GM23338 (cell line): ENCODE measurements around the gene DOCK2. TPM values are rescaled to one million over a fixed set of nuclear protein-coding genes. Genes with fewer than 3 reads are reported as not detected.

Experiments
- ATAC-seq: fragments of 200-7000 bp; cut with Tn5 transposase; 3 replicates; pipeline ENCODE4 v1.9.1; 2020
- DNase-seq: peaks from one replicate; pipeline ENCODE4 v3.0.0-alpha.2; 2015; ENCODE audit warnings: low spot score
- H2AFZ ChIP-seq: fragments of 200-600 bp; sonication (generic); 2 replicates; pipeline ENCODE4 v1.8.0; 2016; ENCODE audit warnings: antibody characterized with exemption, mild to moderate bottlenecking, moderate library complexity
- H3F3A ChIP-seq: fragments of 200-600 bp; sonication (generic); replicated peaks from 2 replicates; pipeline ENCODE4 v1.8.0; 2017; ENCODE audit warnings: antibody characterized with exemption, mixed run types, low read depth
- H3K27ac ChIP-seq: fragments of 200-600 bp; sonication (generic); 2 replicates; pipeline ENCODE4 v1.6.1; 2016; ENCODE audit warnings: low read depth
- H3K27me3 ChIP-seq: fragments of 200-600 bp; sonication (generic); 2 replicates; pipeline ENCODE4 v1.8.0; 2016; ENCODE audit warnings: mild to moderate bottlenecking, mixed run types, moderate library complexity; ENCODE audit not compliant: insufficient read depth
- H3K36me3 ChIP-seq: fragments of 200-600 bp; sonication (generic); 2 replicates; pipeline ENCODE4 v1.8.0; 2016; ENCODE audit warnings: mild to moderate bottlenecking; ENCODE audit not compliant: insufficient read depth
- H3K4me1 ChIP-seq: fragments of 200-600 bp; sonication (generic); 2 replicates; pipeline ENCODE4 v1.8.0; 2016; ENCODE audit warnings: mild to moderate bottlenecking, moderate library complexity; ENCODE audit not compliant: insufficient read depth
- H3K4me2 ChIP-seq: fragments of 200-600 bp; sonication (generic); 2 replicates; pipeline ENCODE4 v1.7.1; 2017; ENCODE audit warnings: mixed run types
- H3K4me3 ChIP-seq: fragments of 200-600 bp; sonication (generic); 2 replicates; pipeline ENCODE4 v1.6.1; 2016; ENCODE audit warnings: mixed run types
- H3K79me2 ChIP-seq: fragments of 200-600 bp; sonication (generic); replicated peaks from 2 replicates; pipeline ENCODE4 v1.8.0; 2017; ENCODE audit warnings: mild to moderate bottlenecking; ENCODE audit not compliant: insufficient read depth
- H3K9me2 ChIP-seq: fragments of 200-600 bp; sonication (generic); 2 replicates; pipeline ENCODE4 v1.8.0; 2017; ENCODE audit not compliant: insufficient read depth
- H4K20me1 ChIP-seq: fragments of 200-600 bp; sonication (generic); replicated peaks from 2 replicates; pipeline ENCODE4 v1.8.0; 2017; ENCODE audit warnings: mild to moderate bottlenecking; ENCODE audit not compliant: insufficient read depth
- H3K27ac Mint-ChIP-seq: 2 replicates; pipeline ENCODE4 v1.8.0; 2020; ENCODE audit warnings: inconsistent platforms, mild to moderate bottlenecking, moderate library complexity, mixed read lengths
- H3K27me3 Mint-ChIP-seq: 3 replicates; pipeline ENCODE4 v1.8.0; 2022; ENCODE audit warnings: low read depth, mild to moderate bottlenecking, moderate library complexity, mixed read lengths, inconsistent platforms; ENCODE audit not compliant: insufficient read depth, poor library complexity
- H3K36me3 Mint-ChIP-seq: 3 replicates; pipeline ENCODE4 v1.8.0; 2021; ENCODE audit warnings: low read depth, mild to moderate bottlenecking, inconsistent platforms, moderate library complexity, mixed read lengths
- H3K4me1 Mint-ChIP-seq: 3 replicates; pipeline ENCODE4 v1.8.0; 2020; ENCODE audit warnings: mild to moderate bottlenecking, inconsistent platforms, mixed read lengths
- H3K4me3 Mint-ChIP-seq: 3 replicates; pipeline ENCODE4 v1.8.0; 2021; ENCODE audit warnings: moderate library complexity, mild to moderate bottlenecking, inconsistent platforms, mixed read lengths
- H3K9me3 Mint-ChIP-seq: 3 replicates; pipeline ENCODE4 v1.8.0; 2020; ENCODE audit warnings: moderate library complexity, mild to moderate bottlenecking, inconsistent platforms, mixed read lengths
- CREB1 ChIP-seq: fragments of 250-450 bp; sonication (Bioruptor Pico); IDR thresholded peaks from 2 replicates; pipeline ENCODE4 v1.5.0; 2020; ENCODE audit warnings: low read depth, mild to moderate bottlenecking, moderate library complexity
- CTCF ChIP-seq, 2 experiments: fragments of 200-600 bp in 1 of 2; sonication (generic) in 1 of 2; conservative IDR thresholded peaks; 2 replicates each; pipeline versions ENCODE4 v1.5.1 to v1.6.1; 2016 to 2017; ENCODE audit warnings: antibody characterized with exemption in 2 of 2, low read depth in 2 of 2, mild to moderate bottlenecking in 2 of 2, moderate library complexity in 1 of 2
- ETS1 ChIP-seq: IDR thresholded peaks from 2 replicates; pipeline ENCODE4 v1.6.1; 2016; ENCODE audit warnings: antibody characterized with exemption
- JUNB ChIP-seq: IDR thresholded peaks from one replicate; pipeline ENCODE4 v1.6.1; 2016; ENCODE audit warnings: antibody characterized with exemption; ENCODE audit not compliant: unreplicated experiment
- NANOG ChIP-seq: IDR thresholded peaks from 2 replicates; pipeline ENCODE4 v1.6.1; 2016; ENCODE audit warnings: antibody characterized with exemption, borderline replicate concordance
- POLR2AphosphoS5 ChIP-seq: IDR thresholded peaks from 2 replicates; pipeline ENCODE4 v1.6.1; 2016; ENCODE audit warnings: antibody characterized with exemption, low read depth
- REST ChIP-seq: IDR thresholded peaks from one replicate; pipeline ENCODE4 v1.6.1; 2018; ENCODE audit warnings: antibody characterized with exemption; ENCODE audit not compliant: unreplicated experiment
- STAT1 ChIP-seq: IDR thresholded peaks from one replicate; pipeline ENCODE4 v1.6.1; 2016; ENCODE audit warnings: antibody characterized with exemption; ENCODE audit not compliant: unreplicated experiment
- ZNF462 ChIP-seq: fragments of 250-450 bp; sonication (Bioruptor Pico); IDR thresholded peaks from 2 replicates; pipeline ENCODE4 v1.5.0; 2020; ENCODE audit warnings: mild to moderate bottlenecking, moderate library complexity
- polyA plus RNA-seq: library from polyadenylated mRNA; unstranded; fragments of >200 nt; fragmentation: Nextera tagmentation; extraction: Ambion mirVana; gene quantifications from 2 replicates; pipeline ENCODE4 v1.2.1, GENCODE V29; 2016
- total RNA-seq: library from RNA; depleted of rRNA; stranded (reverse); fragments of >200 nt; shearing (Covaris generic); gene quantifications from 2 replicates; pipeline ENCODE4 v1.2.3, GENCODE V29; 2014

DOCK2 gene
- total and polyA plus RNA-seq, 2 experiments from 2014 or later = 3.7 to 9.4 TPM

GRCh38 chr5:169803077-169803981 is 166.3 kb downstream of the DOCK2 start:
- DNase-seq (no peak), ATAC-seq (no peak)
- Histone ChIP-seq H3K27ac (no peak overlapping the region), H2AFZ (no peak overlapping the region), H3K9me2 (no peaks in the 10 kb centered on the region), H4K20me1 (no peaks in the 10 kb centered on the region), H3K27me3 (no peaks in the 10 kb centered on the region), H3F3A (no peaks in the 10 kb centered on the region), H3K4me3 (no peak overlapping the region), H3K36me3 (no peaks in the 10 kb centered on the region), H3K4me1 (peaks cover 24% of the 10 kb centered on the region), H3K4me2 (no peak overlapping the region), H3K79me2 (no peaks in the 10 kb centered on the region)
- peaks cover 4% of the 10 kb centered on the region for H3K27me3 Mint-ChIP-seq
- H3K4me1 Mint-ChIP-seq = peaks cover 21% of the 10 kb centered on the region
- no peak overlapping the region for H3K27ac Mint-ChIP-seq
- no peak overlapping the region for H3K4me3 Mint-ChIP-seq
- no peaks in the 10 kb centered on the region for H3K9me3 Mint-ChIP-seq
- TF ChIP-seq NANOG (no peak), ETS1 (no peak), STAT1 (no peak), POLR2AphosphoS5 (no peak), CREB1 (CRISPR knock-in tag) (no peak), ZNF462 (CRISPR knock-in tag) (no peak), JUNB (no peak), CTCF (conservative IDR thresholded peaks at IDR 0.05; ENCODE audit: low read depth in 2 of 2) (no peak), REST (no peak)
- H3K36me3 Mint-ChIP-seq = no peaks in the 10 kb centered on the region; the same call in 2 of the 3 replicates
